Vagina (tissue), 2 donors: ENCODE results near the gene GRPEL2. TPM values are rescaled to one million over a fixed set of nuclear protein-coding genes. Genes with fewer than 3 reads are reported as not detected.
A peak's percentile ranks its signal among the peaks of the same experiment; 100 is the strongest.

Source experiments
- DNase-seq, 2 donors: peaks; one replicate each; pipeline ENCODE4 v3.0.0-alpha.2; 2017; ENCODE audit errors: extremely low spot score in 2 of 2
- H3K27ac ChIP-seq: fragments of 200-600 bp; sonication (generic); one replicate; pipeline ENCODE4 v1.5.1; 2019
- H3K27me3 ChIP-seq: fragments of 200-600 bp; sonication (generic); one replicate; pipeline ENCODE4 v1.5.1; 2019
- H3K36me3 ChIP-seq, 2 donors: fragments of 200-600 bp; sonication (generic); one replicate each; pipeline ENCODE4 v1.5.1; 2017 to 2019
- H3K4me1 ChIP-seq: fragments of 200-600 bp; sonication (generic); one replicate; pipeline ENCODE4 v1.5.1; 2019
- H3K4me3 ChIP-seq, 2 donors: fragments of 200-600 bp; sonication (generic); 1 replicate in 1 of 2; 2 replicates in 1 of 2; pipeline ENCODE4 v1.5.1; 2016 to 2019
- H3K9me3 ChIP-seq: fragments of 200-600 bp; sonication (generic); one replicate; pipeline ENCODE4 v1.5.1; 2019
- POLR2A ChIP-seq, 2 donors: fragments of 450-650 bp; IDR thresholded peaks; one replicate each; pipeline ENCODE4 v1.6.1; 2017; ENCODE audit warnings: antibody characterized with exemption in 2 of 2, mild to moderate bottlenecking in 2 of 2, moderate library complexity in 2 of 2
- POLR2AphosphoS5 ChIP-seq, 2 donors: sonication (generic); formaldehyde crosslinking; IDR thresholded peaks; one replicate each; pipeline ENCODE4 v1.9.0; 2017; ENCODE audit warnings: antibody characterized with exemption in 2 of 2, mild to moderate bottlenecking in 2 of 2, low read depth in 1 of 2; ENCODE audit not compliant: insufficient read depth in 1 of 2
- intact Hi-C: fragments of 100-400 bp; cut with DNase I; formaldehyde crosslinking; loops from one replicate; pipeline ENCODE4 v1.15.1; 2023
- total RNA-seq: library from RNA; depleted of rRNA; stranded (reverse); fragments of >200 nt; gene quantifications from one replicate; pipeline ENCODE4 v1.2.3, GENCODE V29; 2016
- TF ChIP-seq, protein P1 (sequence below), 3 experiments: fragments of 450-650 bp in 2 of 3; fragments of 200-600 bp in 1 of 3; sonication (generic) in 1 of 3; IDR thresholded peaks; one replicate each; pipeline ENCODE4 v1.5.1; 2017 to 2019; ENCODE audit warnings: antibody characterized with exemption in 3 of 3, mild to moderate bottlenecking in 2 of 3, moderate library complexity in 2 of 3

GRPEL2 gene
- total RNA-seq, 1 donor from 2014 or later, result 16.9 TPM

DNA sequence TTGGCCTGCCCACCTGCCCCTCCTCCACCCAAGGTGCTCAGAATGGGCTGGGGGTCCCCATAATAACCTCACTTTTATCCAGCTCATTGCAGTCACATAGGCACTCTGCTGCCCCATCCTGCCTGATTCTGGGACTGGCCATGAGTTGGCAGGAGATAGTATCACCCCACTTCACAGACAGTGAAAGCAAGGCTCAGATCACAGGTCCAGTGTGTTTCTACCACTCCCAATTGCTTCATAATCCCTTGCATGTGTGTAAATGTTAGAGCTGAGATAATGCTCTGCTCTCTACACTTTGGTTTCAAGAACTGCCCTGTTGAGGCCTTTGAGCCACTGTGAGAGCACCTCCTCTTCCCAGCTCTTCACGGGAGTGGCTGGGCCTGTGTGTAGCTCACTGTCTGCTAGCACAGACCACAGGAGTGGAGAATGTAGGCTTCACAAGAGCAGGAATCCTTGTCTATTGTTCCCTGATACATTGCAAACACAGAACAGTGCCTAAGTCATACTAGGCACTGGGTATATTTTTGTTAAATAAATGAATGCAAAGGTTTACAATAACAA, 20.9 kb downstream of the GRPEL2 start:
- intact Hi-C loops, result no loop called here
- no peaks in the 10 kb centered on the region for H3K36me3 ChIP-seq
- H3K27me3 ChIP-seq, result no peaks in the 10 kb centered on the region
- no peak for DNase-seq
- TF ChIP-seq, protein P1, sequence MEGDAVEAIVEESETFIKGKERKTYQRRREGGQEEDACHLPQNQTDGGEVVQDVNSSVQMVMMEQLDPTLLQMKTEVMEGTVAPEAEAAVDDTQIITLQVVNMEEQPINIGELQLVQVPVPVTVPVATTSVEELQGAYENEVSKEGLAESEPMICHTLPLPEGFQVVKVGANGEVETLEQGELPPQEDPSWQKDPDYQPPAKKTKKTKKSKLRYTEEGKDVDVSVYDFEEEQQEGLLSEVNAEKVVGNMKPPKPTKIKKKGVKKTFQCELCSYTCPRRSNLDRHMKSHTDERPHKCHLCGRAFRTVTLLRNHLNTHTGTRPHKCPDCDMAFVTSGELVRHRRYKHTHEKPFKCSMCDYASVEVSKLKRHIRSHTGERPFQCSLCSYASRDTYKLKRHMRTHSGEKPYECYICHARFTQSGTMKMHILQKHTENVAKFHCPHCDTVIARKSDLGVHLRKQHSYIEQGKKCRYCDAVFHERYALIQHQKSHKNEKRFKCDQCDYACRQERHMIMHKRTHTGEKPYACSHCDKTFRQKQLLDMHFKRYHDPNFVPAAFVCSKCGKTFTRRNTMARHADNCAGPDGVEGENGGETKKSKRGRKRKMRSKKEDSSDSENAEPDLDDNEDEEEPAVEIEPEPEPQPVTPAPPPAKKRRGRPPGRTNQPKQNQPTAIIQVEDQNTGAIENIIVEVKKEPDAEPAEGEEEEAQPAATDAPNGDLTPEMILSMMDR (IDR thresholded peaks at IDR 0.05), result no peak
- TF ChIP-seq POLR2AphosphoS5 (IDR thresholded peaks at IDR 0.05; ENCODE audit: insufficient read depth in 1 of 2, low read depth in 1 of 2), result no peak
- no peak for TF ChIP-seq POLR2A (IDR thresholded peaks at IDR 0.05)
- no peak overlapping the region for H3K27ac ChIP-seq
- H3K4me3 ChIP-seq, result no peak overlapping the region
- no peaks in the 10 kb centered on the region for H3K9me3 ChIP-seq
- H3K4me1 ChIP-seq, result peaks cover 15% of the 10 kb centered on the region

DNA sequence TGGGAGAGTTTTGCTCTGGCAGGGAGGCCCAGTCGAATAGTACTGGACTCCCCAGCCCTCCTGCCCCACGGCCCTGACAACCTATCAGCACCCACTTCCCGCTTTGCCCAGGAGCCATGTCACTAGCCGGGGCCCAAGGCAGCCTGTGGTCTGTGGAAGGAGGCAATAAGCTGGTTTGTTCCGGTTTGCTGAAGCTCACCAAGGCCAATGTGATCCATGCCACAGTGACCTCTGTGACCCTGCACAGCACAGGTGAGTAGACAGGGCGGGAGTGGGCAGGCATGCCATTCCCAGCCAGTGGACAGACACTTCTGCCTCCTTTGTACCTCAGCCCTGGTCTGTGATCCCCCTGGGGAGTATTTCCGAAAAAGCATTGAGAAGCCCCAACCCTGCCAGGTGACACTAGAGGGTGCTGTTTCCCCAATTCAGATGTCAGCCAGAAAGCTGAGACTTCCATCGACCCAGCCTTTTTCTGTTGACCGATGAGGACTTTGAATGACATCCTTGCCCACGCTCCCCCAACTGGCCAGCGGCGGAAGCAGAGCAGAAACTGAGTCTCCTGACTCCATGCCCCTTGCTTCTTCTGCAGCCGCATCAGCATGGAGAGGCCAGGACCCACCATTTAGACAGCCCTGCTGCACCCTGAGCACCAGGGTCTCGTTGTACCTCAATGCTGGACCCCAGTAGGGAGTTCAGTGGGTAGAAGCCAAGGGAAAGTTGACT, 22.1 kb downstream of the GRPEL2 start:
- peaks cover 22% of the 10 kb centered on the region for H3K4me1 ChIP-seq
- no peak for TF ChIP-seq POLR2A (IDR thresholded peaks at IDR 0.05)
- TF ChIP-seq, protein P1 (IDR thresholded peaks at IDR 0.05), result peak; percentile 21 to 64 (median 60)
- peak in 1 of 2 donors; percentile 22 for TF ChIP-seq POLR2AphosphoS5 (IDR thresholded peaks at IDR 0.05; ENCODE audit: insufficient read depth in 1 of 2, low read depth in 1 of 2)
- intact Hi-C loops, result no loop called here
- H3K27ac ChIP-seq, result no peak overlapping the region
- no peaks in the 10 kb centered on the region for H3K36me3 ChIP-seq
- no peak overlapping the region for H3K4me3 ChIP-seq
- H3K27me3 ChIP-seq, result no peaks in the 10 kb centered on the region
- DNase-seq, result no peak
- no peaks in the 10 kb centered on the region for H3K9me3 ChIP-seq

- no peaks in the 10 kb centered on the region for H3K27me3 ChIP-seq
- no peak overlapping the region for H3K27ac ChIP-seq
- no peak for TF ChIP-seq POLR2AphosphoS5 (IDR thresholded peaks at IDR 0.05; ENCODE audit: insufficient read depth in 1 of 2, low read depth in 1 of 2)
- no peak for TF ChIP-seq POLR2A (IDR thresholded peaks at IDR 0.05)
- TF ChIP-seq, protein P1 (IDR thresholded peaks at IDR 0.05), result no peak
- peaks cover 22% of the 10 kb centered on the region for H3K4me1 ChIP-seq
- H3K4me3 ChIP-seq, result no peak overlapping the region
- no peak for DNase-seq
- H3K9me3 ChIP-seq, result no peaks in the 10 kb centered on the region
- intact Hi-C loops, result no loop called here
- H3K36me3 ChIP-seq, result no peaks in the 10 kb centered on the region
Observed at GRCh38 chr5:149367972-149368645, 22.8 kb downstream of the GRPEL2 start.

DNA sequence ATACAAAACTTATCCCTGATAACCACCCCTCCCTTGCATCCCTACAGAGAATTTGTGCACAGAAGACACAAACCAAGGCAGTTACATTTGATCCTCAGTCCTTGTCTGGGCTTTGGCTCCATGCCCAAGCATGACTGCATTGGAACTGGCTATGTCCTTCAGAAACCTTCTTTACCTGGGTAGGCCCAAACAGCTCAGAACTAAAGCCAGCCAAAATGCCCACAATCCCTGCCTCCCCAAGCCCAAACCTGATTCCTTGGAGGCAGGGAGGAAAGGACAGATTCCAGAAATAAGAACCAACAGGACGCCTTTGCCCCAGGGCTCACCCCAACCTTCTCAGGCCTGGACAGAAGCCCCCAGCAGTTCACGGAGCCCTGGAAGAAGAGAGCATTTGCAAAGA, 25.6 kb downstream of the GRPEL2 start:
- no peaks in the 10 kb centered on the region for H3K27me3 ChIP-seq
- no peaks in the 10 kb centered on the region for H3K36me3 ChIP-seq
- no peaks in the 10 kb centered on the region for H3K9me3 ChIP-seq
- intact Hi-C loops, result no loop called here
- no peak for TF ChIP-seq POLR2AphosphoS5 (IDR thresholded peaks at IDR 0.05; ENCODE audit: insufficient read depth in 1 of 2, low read depth in 1 of 2)
- TF ChIP-seq, protein P1 (IDR thresholded peaks at IDR 0.05), result no peak
- no peak for TF ChIP-seq POLR2A (IDR thresholded peaks at IDR 0.05)
- H3K4me1 ChIP-seq, result peaks cover 22% of the 10 kb centered on the region
- no peak overlapping the region for H3K4me3 ChIP-seq
- H3K27ac ChIP-seq, result no peak overlapping the region
- no peak for DNase-seq
